Measurements from ENCODE around the gene PRKCH.

DNA sequence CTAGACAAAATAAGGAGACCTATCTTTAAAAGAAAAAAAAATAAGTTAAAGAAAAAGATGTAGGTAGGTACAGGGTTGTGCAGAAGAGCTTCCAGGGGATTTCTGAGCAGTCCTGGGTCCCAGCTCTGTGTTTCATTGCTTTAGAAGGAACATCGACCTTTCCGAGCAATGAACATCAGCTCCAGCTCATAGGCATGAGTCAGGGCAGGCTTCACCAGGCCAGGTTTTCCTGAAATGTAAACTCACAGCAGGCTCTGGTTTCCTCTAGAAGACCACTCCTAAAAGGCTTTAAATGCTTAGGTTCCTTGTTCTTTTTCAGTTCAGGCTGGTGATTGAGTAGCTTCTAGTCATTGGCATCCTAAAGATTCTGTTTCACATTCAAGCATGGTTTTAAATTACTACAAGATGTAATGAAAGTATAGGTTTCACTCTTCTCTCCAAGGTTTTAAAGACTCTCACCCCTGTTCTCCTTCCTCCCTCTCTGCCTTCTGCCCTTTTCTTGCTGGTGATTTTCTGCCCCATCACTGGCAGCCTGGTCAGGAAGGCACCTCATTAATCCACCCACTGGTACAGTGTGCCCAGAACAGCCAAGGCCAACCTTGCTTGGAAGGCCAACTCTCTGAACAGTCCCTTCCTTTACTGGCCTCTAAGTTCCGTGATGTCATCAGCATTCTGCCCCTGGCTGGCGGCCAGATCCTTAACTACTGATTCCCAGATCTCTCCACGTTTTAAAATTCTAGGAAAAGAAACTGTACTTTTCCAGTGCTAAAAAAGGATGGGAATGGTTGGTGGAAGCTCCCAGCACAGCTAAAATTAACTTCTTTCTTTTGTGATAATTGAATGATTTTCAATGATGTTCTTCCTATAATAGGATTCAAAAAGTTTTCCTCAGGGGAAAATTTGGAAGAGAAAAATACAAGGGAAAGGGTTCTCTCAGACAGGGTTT is 264.5 kb downstream of the PRKCH start:
- TF ChIP-seq, protein P1, sequence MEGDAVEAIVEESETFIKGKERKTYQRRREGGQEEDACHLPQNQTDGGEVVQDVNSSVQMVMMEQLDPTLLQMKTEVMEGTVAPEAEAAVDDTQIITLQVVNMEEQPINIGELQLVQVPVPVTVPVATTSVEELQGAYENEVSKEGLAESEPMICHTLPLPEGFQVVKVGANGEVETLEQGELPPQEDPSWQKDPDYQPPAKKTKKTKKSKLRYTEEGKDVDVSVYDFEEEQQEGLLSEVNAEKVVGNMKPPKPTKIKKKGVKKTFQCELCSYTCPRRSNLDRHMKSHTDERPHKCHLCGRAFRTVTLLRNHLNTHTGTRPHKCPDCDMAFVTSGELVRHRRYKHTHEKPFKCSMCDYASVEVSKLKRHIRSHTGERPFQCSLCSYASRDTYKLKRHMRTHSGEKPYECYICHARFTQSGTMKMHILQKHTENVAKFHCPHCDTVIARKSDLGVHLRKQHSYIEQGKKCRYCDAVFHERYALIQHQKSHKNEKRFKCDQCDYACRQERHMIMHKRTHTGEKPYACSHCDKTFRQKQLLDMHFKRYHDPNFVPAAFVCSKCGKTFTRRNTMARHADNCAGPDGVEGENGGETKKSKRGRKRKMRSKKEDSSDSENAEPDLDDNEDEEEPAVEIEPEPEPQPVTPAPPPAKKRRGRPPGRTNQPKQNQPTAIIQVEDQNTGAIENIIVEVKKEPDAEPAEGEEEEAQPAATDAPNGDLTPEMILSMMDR (IDR thresholded peaks at IDR 0.05), result no peak
- TF ChIP-seq POLR2AphosphoS5 (IDR thresholded peaks at IDR 0.05; ENCODE audit: insufficient read depth in 1 of 2, low read depth in 1 of 2), result peak in 1 of 2 donors; percentile 72
